NCI-H146 treated with DMSO at 0.1 percent for 48 hours (cell line): Measurements from ENCODE around the gene TMEM245.

Experiments used
- DNase-seq: peaks from one replicate; lab custom pipeline; 2025; ENCODE audit not compliant: unreplicated experiment; lab: John Stamatoyannopoulos, UW

Gene TMEM245

DNA sequence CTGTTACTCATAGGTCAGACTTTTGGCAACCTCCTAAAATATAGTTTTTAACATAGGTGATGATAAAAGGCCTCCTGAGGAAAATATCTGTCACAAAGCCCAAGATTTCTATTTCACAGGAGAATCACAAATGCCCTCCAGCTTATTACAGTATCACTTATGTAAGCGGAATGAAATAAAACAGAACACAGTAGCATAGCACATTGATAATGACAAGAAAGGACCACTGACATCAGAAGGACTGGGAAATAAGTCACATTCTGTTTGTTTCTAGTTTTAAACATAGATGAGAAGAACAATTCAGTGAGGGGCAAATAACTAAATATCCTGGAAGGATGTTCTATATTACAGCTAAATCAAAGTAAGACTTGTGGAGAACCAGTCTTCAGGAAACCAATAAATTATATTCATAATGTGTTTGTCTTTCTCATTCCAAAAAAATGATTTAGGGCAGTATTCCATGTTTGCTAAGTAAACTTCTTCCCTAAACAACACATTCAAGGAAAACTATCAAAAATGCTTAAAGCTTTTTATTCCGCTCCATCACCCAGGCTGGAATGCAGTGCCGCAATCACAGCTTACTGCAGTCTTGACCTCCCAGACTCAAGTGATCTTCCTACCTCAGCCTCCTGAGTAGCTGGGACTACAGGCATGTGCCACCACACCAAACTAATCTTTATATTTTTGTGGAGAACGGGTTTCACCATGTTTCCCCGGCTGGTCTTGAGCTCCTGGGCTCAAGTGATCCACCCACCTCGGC is 85.6 kb downstream of the TMEM245 start:
- DNase-seq, result no peak

DNA sequence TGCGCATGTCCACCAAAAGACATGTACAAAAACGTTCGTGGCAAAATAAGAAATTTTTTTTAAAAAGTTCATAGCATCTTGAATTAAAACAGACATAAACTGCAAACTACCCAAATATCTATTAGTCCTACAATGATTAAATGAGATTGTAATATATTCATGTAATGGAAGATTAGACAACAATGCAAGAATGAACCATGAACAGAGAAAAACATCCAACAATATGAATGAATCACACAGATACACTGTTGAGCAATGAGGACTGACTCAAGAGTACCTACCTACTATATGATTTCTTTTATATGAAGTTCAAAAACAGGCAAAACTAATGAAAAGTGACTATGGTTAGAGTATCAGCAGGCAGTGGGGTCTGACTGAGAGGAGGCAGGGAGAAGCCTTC is 88.5 kb downstream of the TMEM245 start:
- no peak for DNase-seq

DNA sequence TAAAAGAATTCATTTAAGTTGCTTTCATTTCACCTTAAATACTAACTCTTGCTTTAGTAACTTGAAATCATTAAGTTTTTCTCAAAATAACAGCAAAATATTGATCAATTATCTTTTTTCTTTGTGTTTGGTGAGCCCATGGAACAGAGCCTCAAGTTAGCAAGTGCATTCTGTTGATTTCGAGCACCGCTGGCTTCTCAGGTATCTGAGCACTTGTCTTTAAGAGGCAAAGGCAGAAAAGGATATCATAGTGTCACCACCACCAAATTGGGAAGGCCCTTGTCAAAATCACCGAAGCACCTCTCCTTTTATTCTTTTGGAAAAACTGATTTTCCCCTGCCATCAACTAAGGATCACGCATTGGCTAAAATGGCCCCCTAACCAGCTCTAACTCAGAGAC is 89.3 kb downstream of the TMEM245 start:
- DNase-seq, result no peak

DNA sequence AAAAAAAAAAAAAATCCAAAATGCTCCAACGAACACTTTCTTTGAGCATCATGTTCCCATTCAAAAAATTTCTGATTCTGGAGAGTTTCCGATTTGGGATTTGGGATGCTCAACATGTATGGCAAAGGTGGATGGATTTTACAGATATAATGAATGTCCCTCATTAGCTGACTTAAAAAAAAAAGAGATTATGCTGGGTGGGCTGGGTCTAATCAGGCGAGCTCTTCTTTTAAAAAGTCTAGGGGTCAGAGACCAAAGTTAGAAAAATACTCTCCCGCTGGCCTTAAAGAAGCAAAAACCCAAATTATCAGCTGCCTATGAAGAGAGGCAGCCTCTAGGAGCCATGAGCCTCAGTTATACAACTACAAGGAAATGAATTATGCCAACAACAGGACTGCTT is 91.3 kb downstream of the TMEM245 start:
- DNase-seq, result no peak

DNA sequence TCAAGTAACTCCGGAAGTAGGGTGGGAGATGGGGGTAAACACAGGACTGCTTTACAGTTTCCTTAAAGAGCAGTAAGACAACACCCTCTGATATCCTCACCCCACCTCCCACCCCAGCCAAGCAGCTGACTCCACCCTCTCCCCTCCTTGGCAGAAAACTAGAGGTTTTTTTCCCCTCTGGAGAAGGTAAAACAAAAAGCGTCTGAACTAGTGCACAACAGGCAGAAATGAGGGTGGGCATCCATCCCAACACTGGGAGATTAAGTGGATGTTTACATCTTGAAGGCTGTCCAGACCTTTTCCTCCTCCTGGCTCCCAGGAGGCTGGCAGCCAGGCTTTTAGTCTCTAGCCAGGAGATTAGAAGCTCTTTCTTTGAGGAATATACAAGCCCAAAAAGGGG is 92.6 kb downstream of the TMEM245 start:
- DNase-seq, result no peak

DNA sequence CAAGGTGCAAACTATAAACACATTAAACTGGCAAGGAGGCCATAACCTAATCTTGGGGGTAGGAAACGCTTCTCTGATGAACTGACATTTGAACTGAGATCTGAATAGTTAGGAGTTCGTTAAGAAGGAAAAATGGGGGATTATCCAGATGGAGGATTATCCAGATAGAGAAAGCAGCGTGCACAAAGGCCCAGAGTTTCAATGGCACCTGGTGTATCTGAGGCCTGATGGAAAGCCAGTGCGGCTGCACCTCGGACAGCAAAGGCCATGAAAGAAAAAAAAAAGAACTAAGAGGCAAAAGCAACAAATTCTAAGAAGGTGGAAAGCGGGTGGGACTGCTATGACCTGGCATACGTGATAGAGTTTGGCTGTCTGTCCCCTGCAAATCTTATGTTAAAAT is 93.4 kb downstream of the TMEM245 start:
- DNase-seq, result no peak

DNA sequence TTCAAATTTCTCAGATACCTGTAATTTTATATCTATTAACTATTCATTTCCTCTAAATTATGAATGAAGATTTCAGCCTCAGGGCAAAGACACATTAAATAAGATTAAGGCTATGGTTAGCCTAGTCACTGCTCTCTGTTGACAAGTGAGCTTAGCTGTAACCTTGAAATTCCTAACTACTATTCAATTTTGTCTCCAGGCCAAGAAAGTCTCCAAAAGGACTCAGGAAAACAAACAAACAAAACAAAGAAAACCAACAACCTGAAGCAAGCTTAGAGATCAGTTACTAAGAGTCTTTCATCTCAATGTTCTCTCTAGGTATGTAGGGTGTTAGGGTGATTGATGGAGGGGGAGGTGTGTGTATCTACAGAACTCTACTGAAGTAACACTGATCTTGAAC is 96.9 kb downstream of the TMEM245 start:
- DNase-seq, result peak; percentile 5

DNA sequence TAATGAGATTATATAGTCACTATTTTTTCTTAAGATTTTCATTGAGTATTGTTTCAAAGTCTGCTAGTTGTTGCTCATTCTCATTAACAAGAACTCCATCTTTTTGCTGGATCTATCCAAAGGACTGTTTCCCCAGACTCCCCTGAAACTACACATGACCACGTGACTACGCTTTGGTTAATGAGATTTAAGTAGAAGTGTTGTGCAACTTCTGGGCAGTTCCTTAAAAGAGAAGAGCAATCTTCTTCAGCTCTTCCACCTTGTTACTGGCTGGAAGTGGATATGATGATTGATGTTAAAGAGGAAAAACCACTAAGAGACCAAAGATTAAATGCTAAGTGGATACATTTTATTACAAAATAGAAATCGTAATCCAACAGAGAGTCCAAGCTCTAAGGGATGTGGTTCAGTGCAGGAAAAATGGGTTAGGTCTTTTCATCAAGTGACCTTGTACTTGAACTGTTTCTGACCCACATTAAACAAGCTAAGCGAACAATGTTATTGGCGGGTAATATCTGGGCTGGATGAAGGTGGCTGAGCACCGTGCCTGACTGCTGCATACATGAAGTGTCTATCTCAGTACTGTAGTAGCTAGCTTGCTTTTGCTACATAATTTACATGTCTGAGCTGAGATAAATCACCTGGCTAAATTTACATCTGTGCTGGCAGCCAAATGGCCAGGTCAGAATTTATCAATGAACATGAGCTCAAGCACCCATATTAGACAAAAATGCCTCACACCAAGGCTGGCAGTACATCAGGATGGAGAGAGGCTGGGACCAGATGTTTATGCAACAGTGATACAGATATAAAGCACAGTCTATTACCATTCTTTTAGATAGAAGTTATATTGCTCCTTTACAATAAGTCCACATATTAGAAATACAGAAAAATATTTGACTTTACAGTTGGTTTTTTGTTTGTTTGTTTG is 98.9 kb downstream of the TMEM245 start:
- DNase-seq, result no peak

DNA sequence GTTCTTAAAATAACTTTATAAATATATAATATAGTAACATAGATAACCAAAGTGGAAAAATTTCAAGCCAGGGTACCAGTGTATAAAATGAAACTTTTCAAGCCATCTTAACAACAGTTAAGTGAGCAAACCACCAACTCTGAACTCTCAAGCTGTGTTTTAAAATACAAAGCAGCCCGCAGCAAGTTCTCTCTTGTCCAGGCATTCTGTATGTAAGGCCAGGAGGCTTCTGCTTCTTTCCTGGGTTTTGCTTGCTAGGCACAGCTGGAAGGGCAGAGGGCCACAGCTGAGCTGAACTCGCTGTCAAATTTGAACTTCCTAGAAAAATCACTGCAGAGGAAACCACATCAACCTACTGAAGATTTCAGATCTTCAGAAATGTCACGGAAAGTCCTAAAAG is 99.6 kb downstream of the TMEM245 start:
- no peak for DNase-seq

DNA sequence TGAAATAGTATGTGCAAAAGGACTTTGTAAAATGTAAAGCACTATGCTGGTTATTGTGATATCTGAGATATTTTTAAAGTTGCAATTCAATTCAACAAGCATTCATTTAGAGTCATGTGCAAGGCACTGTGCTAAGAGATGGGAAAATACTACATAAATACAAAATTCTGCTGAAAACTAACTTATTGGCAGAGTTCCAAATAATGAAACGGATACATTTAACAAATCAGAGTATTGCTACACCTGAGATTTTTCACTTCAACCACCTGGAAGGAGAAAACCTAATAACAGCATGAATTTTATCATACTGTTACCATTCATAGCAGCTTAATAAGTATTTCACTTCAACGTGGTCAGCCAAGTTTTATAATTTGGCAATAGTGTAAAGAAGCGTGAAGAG is 100.3 kb downstream of the TMEM245 start:
- no peak for DNase-seq

DNA sequence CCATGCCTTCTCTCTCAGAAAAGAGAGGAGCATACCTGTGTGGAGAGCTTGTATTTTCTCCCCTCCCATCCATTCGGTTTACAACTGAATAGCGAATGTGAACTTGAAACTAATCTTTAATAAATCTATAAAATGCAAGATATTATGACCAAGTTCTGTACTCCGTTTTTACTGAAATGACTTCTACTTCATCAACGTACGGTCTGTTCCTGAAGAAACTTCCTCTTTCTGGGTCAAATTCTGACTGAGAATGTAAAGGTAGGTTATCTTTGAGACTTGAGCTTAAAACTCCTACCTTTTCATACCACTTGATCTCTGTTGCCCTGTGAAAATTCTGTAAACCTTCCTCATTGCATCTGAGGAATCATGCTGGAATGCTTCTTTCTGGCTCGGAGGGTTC is 102.3 kb downstream of the TMEM245 start:
- no peak for DNase-seq

DNA sequence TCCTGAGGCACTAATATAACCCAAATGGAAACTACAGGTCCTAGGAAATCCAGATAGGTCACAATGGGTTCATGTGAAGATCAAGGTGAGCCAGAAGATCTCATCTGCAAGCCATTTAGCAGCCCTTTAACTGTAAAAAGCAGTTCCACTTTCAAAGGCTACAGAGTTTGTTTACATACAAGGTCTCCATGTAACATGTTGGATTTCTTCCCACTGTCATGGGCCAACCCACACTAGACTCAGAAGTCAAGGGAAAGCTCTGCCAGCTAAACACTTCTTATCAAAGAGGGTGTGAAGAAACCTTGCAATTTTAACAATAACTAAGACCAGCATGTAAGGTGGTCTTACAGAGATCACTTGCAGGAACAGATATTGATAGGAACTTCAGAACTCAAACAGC is 102.7 kb downstream of the TMEM245 start:
- DNase-seq, result no peak

DNA sequence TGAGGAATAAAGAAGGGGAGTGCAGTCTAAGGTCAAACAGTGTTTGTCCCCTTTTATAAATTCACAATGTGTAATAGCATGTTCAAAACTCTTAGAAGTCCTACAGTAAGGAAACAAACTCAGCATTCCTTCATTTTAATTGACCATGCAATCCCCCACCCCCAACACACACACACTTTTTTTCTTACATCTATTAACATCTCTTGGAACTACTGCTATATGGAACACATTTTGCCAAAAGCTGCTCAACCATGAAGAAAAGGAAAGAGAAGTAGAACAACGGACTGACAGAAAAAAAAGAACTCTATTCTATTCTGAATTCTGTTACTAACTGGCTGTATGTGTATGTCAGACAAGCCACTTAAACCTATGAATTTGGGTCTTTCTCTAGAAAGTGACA is 103.6 kb downstream of the TMEM245 start:
- DNase-seq, result no peak

DNA sequence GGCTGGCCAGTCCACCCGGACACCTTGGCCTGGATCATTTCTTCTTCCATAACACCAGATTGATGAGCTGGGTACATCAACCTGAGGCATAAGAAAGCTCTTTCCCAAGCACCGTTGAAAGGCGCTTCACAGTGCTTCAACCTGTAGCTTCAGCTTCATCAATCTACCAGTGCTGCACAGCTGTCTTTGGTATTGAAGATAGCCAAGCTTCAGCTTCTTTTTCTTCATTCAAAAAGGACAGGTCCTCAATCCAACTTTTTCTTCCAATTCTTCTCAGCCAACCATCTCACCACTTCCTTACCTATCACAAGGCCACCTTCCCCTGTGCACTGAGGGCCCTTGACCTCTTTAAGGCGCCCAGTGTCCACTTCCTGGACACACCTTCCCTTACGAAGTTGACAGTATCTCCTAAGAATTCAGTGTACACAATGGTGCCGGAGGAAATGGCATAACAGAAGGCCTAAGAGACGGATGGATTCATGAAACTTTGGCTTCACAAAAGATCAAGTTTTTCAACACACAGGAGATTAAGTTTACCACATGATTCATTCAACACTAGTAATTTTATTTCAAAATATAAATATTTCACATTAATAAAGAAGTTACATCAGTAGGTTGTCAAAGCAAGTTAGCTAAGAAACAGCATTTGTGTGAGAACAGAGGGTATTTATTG is 105.0 kb downstream of the TMEM245 start:
- DNase-seq, result no peak

DNA sequence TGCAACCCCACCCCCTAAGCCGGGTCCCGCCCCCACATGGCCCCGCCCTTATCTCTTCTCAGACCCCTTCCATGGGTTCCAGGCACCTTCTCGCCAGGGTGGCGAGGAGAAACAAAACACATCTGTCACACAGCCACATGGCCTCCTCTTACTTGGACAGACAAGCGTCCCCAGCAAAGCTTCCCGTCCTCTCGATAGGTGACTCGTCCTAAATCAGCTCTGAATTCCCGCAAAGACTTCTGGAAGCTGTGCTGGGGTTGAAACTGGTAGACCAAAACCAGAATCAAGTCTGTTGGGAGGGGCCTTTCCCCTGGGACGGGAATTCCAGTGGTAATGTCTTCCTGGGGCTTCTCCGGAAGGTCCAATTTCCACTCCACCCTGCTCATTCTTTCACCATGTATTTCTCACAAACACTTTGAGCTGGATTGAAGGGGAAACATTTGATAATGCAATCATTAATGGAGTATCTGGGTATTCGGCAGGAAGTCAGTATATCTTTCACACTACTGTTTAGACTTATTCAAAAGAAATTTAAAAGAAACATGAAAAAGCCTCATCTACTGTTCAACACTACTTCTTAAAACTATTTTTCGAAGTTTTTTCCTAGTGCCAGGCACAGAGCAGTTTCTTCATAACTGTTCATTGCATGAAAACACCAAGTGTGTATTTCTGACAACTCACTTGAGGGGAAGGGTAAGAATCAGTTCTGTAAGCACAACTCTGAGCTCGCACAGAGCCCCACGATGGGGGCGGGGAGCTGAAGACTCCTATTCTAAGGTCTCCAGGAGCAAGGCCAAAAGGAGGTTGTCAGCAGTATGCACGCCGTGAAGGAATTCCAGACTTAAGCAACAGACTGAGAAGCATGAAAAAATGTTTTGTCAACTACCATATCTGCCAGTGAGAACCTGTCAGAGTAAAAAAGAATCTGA is 105.8 kb downstream of the TMEM245 start:
- DNase-seq, result no peak

DNA sequence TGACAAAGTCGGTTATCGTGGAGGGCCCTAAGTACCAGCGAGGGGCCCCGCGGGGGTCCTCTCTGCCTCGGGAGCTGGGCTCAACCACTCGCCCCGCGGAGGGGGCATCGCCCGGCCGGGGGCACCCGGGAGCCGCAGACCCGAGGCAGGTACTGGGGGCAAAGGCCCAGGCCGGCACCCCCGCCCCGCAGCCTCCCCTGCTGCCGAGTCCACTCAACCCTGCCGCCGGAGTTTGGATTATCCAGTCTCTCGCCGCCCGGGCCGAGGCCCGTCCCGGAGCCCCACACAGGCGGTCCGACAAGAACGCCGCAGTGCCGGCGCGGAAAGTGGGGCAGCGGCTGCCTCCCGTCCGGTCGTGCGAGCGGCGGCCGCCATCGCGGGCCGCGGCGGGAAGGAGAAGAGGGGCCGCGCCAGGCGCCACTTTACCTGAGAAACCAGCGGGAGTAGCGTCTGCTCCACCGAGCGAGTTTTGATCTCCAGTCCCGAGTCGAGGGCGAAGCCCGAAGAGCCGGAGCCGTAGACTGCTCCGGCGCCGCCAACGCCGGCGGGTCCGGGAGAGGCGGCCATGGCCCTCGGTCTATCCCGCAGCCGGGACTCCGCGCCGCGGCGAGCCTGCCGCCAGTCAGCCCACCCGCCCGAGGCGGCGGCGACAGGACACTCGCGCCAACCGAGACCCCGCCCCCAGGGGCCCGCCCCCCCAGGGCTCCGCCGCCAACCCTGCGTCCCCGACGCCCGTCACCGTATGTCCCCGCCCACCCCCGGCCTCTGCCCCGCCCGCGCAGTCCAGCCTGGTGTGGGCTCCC is 106.7 kb downstream of the TMEM245 start, which contains the start of gene CTNNAL1:
CTNNAL1 (minus strand) TSS at position 624 of the 803 bp plus-strand sequence; CDS start at position 567, 57 bp downstream.
- peak; percentile 45 for DNase-seq

DNA sequence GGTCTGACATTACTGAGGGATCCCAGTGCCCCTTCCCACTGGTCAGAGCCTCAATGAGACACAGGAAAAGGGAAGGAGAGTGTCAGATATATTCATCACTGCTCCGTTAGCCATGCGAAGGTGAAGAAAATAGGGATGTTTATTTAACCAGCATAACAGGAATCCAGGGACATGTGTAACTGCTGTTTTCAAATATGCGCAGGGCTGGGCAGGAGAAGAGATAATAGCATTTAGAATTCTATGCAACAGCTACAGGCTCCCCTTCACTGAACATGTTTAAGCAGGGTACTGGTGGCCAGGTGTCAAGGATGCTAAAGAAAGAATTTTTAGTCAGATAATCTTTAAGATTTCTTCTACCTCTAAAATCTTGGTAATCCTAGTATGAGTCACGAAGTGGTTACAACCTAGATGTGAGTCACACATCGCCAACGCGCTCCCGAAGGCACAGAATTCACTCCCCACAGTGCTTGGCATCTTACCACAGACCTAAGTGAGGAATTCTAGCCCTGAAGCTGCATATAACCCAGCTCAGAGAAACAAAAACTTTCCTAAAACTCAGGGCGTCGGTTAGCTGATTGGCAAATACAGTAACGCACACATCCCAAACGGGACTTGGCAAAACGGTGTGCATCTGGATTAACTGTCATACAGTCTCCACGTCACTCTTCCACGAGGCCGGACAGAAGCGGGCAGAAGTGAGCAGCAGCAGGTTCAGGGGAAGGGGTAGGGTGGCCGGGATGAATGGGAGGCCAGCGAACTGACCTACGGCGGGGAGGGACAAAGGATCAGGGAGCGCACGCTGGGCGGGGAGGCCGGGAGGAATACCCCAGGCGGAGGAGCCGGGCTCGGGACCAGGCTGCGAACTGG is 107.5 kb downstream of the TMEM245 start:
- DNase-seq, result peak; percentile 5

DNA sequence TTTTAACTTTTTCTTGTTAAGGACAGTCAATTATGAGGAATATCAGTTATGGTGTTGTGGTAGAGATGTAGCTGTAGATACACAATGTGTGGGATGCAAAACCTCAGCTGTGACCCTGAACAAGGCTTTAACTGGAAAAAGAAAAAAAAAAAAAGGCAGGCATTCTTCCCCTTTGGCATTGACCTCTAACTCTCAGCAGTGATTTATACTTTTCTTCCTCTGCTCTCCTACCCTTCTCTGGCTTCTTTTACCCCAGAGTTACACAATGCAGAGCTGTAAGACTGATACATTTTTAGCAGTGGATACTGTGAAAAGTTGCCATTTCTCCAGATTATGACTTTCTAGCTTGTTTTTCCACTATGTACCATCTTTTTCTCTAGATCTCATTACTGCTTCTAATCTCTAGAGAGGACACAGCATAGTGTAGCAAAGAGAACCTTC is 108.5 kb downstream of the TMEM245 start:
- DNase-seq, result no peak

DNA sequence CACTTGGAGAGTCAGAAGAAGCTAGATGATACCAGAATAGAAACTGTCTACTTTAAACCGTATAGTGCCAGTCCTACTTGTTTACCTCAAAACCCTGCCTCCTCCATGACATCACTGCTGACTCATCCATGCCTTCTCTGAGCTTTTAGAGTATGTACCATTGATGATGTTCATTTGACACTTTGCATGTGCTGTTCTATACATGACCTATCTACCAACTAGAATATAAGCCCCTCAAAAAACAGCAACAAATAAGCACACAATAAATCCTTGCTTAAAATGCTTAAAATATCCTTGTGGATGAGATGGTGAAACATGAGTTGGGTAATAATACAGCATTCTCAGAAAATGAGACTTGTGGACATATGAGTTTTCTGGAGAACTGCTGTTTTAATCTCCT is 109.0 kb downstream of the TMEM245 start:
- DNase-seq, result no peak
